Measurements from ENCODE around the gene FAM118B.

Gene FAM118B

DNA sequence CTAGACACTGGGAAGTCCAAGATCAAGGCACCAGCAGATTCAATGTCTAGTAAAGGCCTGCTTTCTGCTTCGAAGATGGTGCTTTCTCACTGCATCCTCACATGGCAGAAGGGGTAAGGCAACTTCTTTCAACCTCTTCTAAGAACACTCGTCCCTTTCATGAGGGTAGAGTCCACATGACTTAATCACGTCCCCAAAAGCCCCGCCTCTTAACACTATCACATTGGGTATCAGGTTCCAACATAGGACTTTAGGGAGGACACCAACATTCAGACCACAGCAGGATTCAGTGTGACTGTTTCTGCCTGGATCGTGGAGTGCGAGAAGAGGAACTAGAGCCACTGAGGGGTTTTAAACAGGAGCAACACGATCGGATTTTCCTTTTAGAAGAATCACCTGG lies 67.6 kb downstream of the FAM118B start (continued):
- TF ChIP-seq ARNTL (CRISPR knock-in tag; IDR thresholded peaks at IDR 0.05; ENCODE audit: borderline replicate concordance, low read depth) (no peak), ZNF565 (CRISPR knock-in tag; conservative IDR thresholded peaks at IDR 0.05; ENCODE audit: low read depth) (no peak), RARB (CRISPR knock-in tag; IDR thresholded peaks at IDR 0.05) (no peak), TOX (CRISPR knock-in tag; IDR thresholded peaks at IDR 0.05; ENCODE audit: borderline replicate concordance) (no peak)

DNA sequence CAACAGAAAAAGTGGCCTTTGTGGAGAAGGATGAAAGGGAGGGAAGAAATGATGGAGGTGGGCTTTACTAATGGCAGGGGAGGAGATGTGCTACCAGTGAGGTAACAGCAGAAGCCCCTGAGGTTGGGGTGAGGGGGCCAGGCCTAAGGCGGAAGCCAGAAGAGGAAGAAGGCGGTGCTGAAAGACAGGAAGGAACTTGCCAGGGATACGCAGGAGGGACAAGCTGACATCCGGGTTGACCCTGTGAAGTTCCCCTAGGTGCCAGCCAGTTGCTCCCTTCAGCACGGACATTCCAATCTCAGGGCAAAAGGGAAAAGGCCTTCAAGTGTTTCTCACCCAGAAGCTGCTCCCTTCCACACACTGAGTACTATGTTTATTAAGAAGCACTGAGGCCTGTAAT lies 69.0 kb downstream of the FAM118B start:
- no peak for TF ChIP-seq ZFP30 (CRISPR knock-in tag; IDR thresholded peaks at IDR 0.05)
- TF ChIP-seq, protein P1, sequence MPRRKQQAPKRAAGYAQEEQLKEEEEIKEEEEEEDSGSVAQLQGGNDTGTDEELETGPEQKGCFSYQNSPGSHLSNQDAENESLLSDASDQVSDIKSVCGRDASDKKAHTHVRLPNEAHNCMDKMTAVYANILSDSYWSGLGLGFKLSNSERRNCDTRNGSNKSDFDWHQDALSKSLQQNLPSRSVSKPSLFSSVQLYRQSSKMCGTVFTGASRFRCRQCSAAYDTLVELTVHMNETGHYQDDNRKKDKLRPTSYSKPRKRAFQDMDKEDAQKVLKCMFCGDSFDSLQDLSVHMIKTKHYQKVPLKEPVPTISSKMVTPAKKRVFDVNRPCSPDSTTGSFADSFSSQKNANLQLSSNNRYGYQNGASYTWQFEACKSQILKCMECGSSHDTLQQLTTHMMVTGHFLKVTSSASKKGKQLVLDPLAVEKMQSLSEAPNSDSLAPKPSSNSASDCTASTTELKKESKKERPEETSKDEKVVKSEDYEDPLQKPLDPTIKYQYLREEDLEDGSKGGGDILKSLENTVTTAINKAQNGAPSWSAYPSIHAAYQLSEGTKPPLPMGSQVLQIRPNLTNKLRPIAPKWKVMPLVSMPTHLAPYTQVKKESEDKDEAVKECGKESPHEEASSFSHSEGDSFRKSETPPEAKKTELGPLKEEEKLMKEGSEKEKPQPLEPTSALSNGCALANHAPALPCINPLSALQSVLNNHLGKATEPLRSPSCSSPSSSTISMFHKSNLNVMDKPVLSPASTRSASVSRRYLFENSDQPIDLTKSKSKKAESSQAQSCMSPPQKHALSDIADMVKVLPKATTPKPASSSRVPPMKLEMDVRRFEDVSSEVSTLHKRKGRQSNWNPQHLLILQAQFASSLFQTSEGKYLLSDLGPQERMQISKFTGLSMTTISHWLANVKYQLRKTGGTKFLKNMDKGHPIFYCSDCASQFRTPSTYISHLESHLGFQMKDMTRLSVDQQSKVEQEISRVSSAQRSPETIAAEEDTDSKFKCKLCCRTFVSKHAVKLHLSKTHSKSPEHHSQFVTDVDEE (CRISPR knock-in tag; IDR thresholded peaks at IDR 0.05) = no peak
- no peak for TF ChIP-seq ISL1 (CRISPR knock-in tag; IDR thresholded peaks at IDR 0.05)
- no peak for TF ChIP-seq OSR1 (CRISPR knock-in tag; IDR thresholded peaks at IDR 0.05)
- no peak for TF ChIP-seq ARNTL (CRISPR knock-in tag; IDR thresholded peaks at IDR 0.05; ENCODE audit: borderline replicate concordance, low read depth)
- TF ChIP-seq, protein P2, sequence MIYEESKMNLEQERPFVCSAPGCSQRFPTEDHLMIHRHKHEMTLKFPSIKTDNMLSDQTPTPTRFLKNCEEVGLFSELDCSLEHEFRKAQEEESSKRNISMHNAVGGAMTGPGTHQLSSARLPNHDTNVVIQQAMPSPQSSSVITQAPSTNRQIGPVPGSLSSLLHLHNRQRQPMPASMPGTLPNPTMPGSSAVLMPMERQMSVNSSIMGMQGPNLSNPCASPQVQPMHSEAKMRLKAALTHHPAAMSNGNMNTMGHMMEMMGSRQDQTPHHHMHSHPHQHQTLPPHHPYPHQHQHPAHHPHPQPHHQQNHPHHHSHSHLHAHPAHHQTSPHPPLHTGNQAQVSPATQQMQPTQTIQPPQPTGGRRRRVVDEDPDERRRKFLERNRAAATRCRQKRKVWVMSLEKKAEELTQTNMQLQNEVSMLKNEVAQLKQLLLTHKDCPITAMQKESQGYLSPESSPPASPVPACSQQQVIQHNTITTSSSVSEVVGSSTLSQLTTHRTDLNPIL (CRISPR knock-in tag; IDR thresholded peaks at IDR 0.05; ENCODE audit: low read depth) = no peak
- no peak for TF ChIP-seq PPARA (CRISPR knock-in tag; IDR thresholded peaks at IDR 0.05; ENCODE audit: borderline replicate concordance)
- TF ChIP-seq, protein P3, sequence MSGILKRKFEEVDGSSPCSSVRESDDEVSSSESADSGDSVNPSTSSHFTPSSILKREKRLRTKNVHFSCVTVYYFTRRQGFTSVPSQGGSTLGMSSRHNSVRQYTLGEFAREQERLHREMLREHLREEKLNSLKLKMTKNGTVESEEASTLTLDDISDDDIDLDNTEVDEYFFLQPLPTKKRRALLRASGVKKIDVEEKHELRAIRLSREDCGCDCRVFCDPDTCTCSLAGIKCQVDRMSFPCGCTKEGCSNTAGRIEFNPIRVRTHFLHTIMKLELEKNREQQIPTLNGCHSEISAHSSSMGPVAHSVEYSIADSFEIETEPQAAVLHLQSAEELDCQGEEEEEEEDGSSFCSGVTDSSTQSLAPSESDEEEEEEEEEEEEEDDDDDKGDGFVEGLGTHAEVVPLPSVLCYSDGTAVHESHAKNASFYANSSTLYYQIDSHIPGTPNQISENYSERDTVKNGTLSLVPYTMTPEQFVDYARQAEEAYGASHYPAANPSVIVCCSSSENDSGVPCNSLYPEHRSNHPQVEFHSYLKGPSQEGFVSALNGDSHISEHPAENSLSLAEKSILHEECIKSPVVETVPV (CRISPR knock-in tag; IDR thresholded peaks at IDR 0.05) = no peak
- no peak for TF ChIP-seq BACH2 (CRISPR knock-in tag; IDR thresholded peaks at IDR 0.05; ENCODE audit: borderline replicate concordance)
- no peak for TF ChIP-seq TCF4 (CRISPR knock-in tag; IDR thresholded peaks at IDR 0.05; ENCODE audit: borderline replicate concordance)
- TF ChIP-seq ESRRG (CRISPR knock-in tag; IDR thresholded peaks at IDR 0.05) = no peak
- no peak for TF ChIP-seq SNAI2 (CRISPR knock-in tag; IDR thresholded peaks at IDR 0.05)
- TF ChIP-seq RARB (CRISPR knock-in tag; IDR thresholded peaks at IDR 0.05) = no peak
- no peak for TF ChIP-seq ZFP3 (CRISPR knock-in tag; IDR thresholded peaks at IDR 0.05)
- no peak for TF ChIP-seq CSDC2 (CRISPR knock-in tag; IDR thresholded peaks at IDR 0.05)
- no peak for ATAC-seq

DNA sequence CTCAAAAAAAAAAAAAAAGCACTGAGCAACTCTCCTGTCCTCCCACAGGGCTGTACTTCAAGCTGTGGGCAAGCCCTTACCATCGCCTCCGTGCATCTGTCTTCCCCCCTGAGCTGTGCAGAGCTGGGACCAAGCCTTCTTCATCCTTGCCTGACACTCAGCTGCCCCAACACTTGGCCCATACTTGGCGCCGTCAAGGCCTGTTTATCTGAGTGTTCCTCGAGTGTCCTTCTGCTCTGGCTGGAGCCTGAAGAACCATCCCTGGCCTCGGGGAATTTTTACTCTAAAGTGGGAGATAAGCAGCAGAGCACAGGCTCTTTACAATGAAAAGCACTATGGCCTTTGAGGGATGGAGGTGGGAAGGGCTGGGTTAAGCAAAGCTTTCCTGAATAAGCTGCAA lies 69.7 kb downstream of the FAM118B start:
- ATAC-seq = no peak
- TF ChIP-seq, protein P4, sequence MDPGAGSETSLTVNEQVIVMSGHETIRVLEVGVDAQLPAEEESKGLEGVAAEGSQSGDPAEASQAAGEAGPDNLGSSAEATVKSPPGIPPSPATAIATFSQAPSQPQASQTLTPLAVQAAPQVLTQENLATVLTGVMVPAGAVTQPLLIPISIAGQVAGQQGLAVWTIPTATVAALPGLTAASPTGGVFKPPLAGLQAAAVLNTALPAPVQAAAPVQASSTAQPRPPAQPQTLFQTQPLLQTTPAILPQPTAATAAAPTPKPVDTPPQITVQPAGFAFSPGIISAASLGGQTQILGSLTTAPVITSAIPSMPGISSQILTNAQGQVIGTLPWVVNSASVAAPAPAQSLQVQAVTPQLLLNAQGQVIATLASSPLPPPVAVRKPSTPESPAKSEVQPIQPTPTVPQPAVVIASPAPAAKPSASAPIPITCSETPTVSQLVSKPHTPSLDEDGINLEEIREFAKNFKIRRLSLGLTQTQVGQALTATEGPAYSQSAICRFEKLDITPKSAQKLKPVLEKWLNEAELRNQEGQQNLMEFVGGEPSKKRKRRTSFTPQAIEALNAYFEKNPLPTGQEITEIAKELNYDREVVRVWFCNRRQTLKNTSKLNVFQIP (CRISPR knock-in tag; IDR thresholded peaks at IDR 0.05; ENCODE audit: borderline replicate concordance, low read depth) = no peak
- no peak for TF ChIP-seq ISL1 (CRISPR knock-in tag; IDR thresholded peaks at IDR 0.05)
- TF ChIP-seq BACH2 (CRISPR knock-in tag; IDR thresholded peaks at IDR 0.05; ENCODE audit: borderline replicate concordance) = no peak
- TF ChIP-seq TOX (CRISPR knock-in tag; IDR thresholded peaks at IDR 0.05; ENCODE audit: borderline replicate concordance) = no peak
- TF ChIP-seq, protein P5, sequence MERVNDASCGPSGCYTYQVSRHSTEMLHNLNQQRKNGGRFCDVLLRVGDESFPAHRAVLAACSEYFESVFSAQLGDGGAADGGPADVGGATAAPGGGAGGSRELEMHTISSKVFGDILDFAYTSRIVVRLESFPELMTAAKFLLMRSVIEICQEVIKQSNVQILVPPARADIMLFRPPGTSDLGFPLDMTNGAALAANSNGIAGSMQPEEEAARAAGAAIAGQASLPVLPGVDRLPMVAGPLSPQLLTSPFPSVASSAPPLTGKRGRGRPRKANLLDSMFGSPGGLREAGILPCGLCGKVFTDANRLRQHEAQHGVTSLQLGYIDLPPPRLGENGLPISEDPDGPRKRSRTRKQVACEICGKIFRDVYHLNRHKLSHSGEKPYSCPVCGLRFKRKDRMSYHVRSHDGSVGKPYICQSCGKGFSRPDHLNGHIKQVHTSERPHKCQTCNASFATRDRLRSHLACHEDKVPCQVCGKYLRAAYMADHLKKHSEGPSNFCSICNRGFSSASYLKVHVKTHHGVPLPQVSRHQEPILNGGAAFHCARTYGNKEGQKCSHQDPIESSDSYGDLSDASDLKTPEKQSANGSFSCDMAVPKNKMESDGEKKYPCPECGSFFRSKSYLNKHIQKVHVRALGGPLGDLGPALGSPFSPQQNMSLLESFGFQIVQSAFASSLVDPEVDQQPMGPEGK (CRISPR knock-in tag; IDR thresholded peaks at IDR 0.05; ENCODE audit: borderline replicate concordance) = no peak
- no peak for TF ChIP-seq OSR1 (CRISPR knock-in tag; IDR thresholded peaks at IDR 0.05)
- no peak for TF ChIP-seq ZNF70 (CRISPR knock-in tag; IDR thresholded peaks at IDR 0.05)
